Activated T-cell treated with anti-CD3 and anti-CD28 coated beads, Interleukin-2, amount 50 U/mL, for 4 hours (primary cell): ENCODE measurements around the gene IL17RB. TPM values are rescaled to one million over a fixed set of nuclear protein-coding genes. Genes with fewer than 3 reads are reported as not detected.

Experiments used
- ATAC-seq, 2 donors: fragments of 200-7000 bp; cut with Tn5 transposase; one replicate each; pipeline ENCODE4 v1.10.0; 2021
- DNase-seq: peaks from one replicate; pipeline ENCODE4 v3.0.0-alpha.2; 2020
- H3K27me3 Mint-ChIP-seq: one replicate; pipeline ENCODE4 v1.8.0; 2021; ENCODE audit warnings: low read depth, mixed read lengths
- H3K36me3 Mint-ChIP-seq: one replicate; pipeline ENCODE4 v1.8.0; 2022; ENCODE audit warnings: mixed read lengths; ENCODE audit not compliant: insufficient read depth
- H3K4me1 Mint-ChIP-seq: one replicate; pipeline ENCODE4 v1.8.0; 2021; ENCODE audit warnings: low read depth, mixed read lengths
- H3K4me3 Mint-ChIP-seq: one replicate; pipeline ENCODE4 v1.8.0; 2021; ENCODE audit warnings: mild to moderate bottlenecking, moderate library complexity, mixed read lengths
- H3K9me3 Mint-ChIP-seq: one replicate; pipeline ENCODE4 v1.8.0; 2021; ENCODE audit warnings: mixed read lengths
- total RNA-seq, 3 donors: library from RNA; stranded (reverse); gene quantifications; one replicate each; pipeline ENCODE4 v1.2.1, GENCODE V29; 2021

The IL17RB gene
- total RNA-seq, 3 donors from 2014 or later: 0.53 to 1.3 (median 0.73) TPM

DNA sequence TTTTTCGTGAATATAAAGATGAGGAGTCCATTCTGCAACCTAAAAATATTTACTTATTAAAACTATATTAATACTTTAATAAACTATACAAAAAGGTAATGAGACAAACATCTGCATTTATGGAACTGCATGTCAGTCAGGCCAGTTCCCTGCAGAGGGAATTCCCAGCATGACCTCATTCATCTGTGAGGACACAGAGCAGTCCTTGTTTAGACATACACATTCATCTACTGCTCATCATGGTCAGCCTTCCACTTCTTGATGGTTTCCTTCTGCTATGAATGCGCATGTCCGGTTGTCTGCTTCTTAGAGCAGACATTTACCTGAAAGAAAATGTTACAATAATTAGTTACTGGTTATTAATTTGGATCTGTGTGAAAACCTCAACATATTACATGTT, 38.9 kb downstream of the IL17RB start:
- H3K4me1 Mint-ChIP-seq: peaks cover 55% of the 10 kb centered on the region
- H3K27me3 Mint-ChIP-seq: no peaks in the 10 kb centered on the region
- peaks cover 29% of the 10 kb centered on the region for H3K36me3 Mint-ChIP-seq
- DNase-seq (no peak), ATAC-seq (no peak)
- no peak overlapping the region for H3K4me3 Mint-ChIP-seq
- H3K9me3 Mint-ChIP-seq: no peaks in the 10 kb centered on the region

DNA sequence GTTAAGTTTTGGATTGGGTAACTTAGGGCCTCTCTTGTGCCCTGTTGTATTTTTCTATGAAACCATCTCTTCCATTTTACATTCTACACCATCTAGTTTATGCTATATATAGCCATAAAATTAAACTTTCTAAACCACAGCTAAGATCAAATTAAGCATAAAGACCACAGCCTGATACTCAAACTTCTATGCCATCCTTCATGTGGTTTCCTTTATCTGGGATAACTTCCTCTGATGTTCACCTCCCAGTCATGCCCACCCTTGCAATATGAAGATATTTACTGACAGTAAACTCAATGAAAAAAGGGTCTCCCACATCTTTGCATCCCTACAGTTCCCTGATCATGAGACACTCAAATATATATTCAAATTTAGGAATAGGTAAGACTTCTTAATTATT, 41.1 kb downstream of the IL17RB start:
- Mint-ChIP-seq H3K4me3 (no peak overlapping the region), H3K4me1 (peaks cover 53% of the 10 kb centered on the region), H3K9me3 (peaks cover 3% of the 10 kb centered on the region), H3K27me3 (no peaks in the 10 kb centered on the region), H3K36me3 (peaks cover 30% of the 10 kb centered on the region)
- DNase-seq: no peak
- ATAC-seq: no peak

DNA sequence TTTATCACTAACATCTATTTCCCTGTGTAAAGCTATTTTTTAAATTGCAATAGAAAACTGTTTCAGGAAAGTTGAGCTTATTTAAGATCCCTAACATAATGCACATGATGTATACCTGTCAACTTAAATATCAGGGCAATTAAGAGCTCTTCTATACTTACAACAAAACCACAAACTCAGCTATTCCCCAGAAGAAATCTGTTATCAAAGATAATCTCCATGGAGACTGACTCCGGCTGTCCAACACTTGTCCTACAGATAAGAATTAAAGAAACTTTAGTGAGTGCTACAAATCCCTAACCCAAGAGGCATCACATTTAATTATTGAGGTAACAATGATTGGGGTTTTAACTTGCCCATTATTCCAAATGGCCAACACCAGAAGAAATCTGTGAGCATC, 41.9 kb downstream of the IL17RB start:
- H3K4me1 Mint-ChIP-seq: peaks cover 53% of the 10 kb centered on the region
- no peak for ATAC-seq
- no peaks in the 10 kb centered on the region for H3K27me3 Mint-ChIP-seq
- H3K9me3 Mint-ChIP-seq: peaks cover 5% of the 10 kb centered on the region
- H3K4me3 Mint-ChIP-seq: no peak overlapping the region
- DNase-seq: no peak
- H3K36me3 Mint-ChIP-seq: peaks cover 27% of the 10 kb centered on the region

DNA sequence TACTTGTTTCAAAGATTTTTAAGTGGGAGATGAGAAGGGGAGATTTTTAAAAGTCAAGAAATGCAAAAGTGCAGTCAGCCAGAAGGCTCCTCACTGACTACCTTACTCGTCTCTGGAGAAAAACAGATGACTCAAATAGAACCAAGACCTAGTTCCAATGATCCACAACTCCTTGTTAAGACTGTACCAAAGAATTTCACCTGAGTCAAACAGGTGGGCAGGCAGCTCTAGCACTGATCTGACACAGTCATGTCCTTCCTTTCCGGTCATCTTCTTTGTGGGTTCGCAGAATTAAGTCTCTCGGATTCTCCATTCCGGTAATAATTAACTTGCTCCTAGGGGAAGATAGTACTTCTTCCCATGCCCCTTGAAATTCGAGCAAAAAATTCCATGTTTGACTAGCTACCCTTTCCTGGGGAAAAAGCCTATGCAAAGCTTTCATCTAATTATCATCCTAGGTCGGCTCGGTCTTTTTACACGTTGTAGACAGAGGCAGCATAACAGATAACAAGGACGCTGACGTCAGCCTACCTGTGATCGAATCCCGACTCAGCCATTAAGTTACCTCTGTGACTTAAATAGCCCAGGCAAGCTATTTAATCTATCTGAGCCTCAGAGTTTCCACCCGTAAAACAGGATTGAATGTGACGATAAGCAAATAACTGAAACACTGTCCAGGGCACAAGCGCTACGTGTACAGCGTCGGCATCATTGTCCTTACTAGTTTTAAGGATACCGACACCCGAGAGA, 44.5 kb downstream of the IL17RB start:
- Mint-ChIP-seq H3K4me3 (peak overlapping the region; percentile 91), H3K9me3 (peaks cover 5% of the 10 kb centered on the region), H3K27me3 (no peaks in the 10 kb centered on the region), H3K36me3 (peaks cover 22% of the 10 kb centered on the region), H3K4me1 (peaks cover 56% of the 10 kb centered on the region)
- peak; percentile 47 for DNase-seq
- peak; percentile 38 to 51 for ATAC-seq

DNA sequence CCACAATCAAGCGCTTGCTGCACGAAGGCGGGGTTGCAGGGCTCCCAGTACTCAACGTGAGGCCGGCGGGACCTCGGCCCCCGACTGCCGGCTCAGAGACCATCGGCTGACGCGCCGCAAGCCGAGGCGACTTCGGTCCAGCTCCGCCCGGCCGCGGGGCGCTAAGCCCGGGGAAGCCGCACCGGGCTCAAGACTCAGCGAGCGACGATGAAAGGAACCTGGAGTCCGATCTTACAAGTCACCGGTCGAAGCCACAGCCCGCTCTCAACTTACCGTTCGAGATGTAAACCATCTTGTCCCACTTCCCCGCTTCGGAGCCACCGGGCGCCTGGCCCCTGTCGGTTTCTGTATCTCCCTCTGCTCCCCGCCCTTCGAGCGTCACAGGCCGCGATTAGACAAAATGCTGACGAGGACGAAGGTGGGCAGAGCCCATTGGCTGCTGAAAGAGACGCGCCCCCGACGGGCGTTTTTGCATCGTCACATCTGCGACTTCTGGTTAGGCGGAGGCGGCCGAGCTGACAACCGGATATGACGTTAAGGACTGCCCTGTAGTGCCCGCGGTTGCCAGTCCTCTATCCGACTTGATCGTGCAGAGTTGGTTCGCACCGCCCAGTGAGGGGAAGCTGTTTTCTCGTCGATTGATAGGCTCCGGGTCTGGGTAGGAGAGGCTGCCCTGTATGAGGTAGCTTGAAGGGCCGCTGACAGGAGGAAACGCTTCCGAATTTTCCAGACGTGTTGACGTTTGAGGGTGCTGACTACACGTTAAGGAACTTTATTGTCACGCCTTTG, 45.3 kb downstream of the IL17RB start, which contains the start of gene SELENOK:
TSS of gene SELENOK (minus strand) at position 363 of the 789 bp plus-strand sequence.
- peaks cover 55% of the 10 kb centered on the region for H3K4me1 Mint-ChIP-seq
- peak; percentile 95 to 97 for ATAC-seq
- peaks cover 5% of the 10 kb centered on the region for H3K9me3 Mint-ChIP-seq

DNA sequence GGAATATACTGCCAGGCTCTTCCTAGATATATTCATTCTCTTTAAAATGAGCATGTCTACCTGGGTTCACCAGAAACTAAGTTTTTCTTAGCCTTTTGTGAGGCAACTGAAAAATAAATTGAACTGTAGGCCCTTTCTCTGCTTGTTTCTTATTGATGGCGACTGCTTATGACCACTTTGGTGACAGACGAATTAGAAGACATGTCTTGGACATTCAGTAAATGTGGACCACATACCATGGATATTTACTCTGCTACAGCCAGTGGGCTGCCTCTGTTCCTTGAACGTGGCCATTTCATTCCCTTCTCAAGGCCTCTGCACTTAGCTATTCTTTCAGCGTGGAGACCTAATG, 45.9 kb downstream of the IL17RB start:
- DNase-seq (no peak), ATAC-seq (no peak)
- peaks cover 8% of the 10 kb centered on the region for H3K27me3 Mint-ChIP-seq
- H3K36me3 Mint-ChIP-seq: peaks cover 18% of the 10 kb centered on the region
- peaks cover 49% of the 10 kb centered on the region for H3K4me1 Mint-ChIP-seq
- peak overlapping the region; percentile 91 for H3K4me3 Mint-ChIP-seq
- H3K9me3 Mint-ChIP-seq: peaks cover 5% of the 10 kb centered on the region

More for the DNA sequence above, 45.3 kb downstream of the IL17RB start, which contains the start of gene SELENOK:
- Mint-ChIP-seq H3K4me3 (peak within 1 kb of the TSS; percentile 91), H3K36me3 (peaks cover 22% of the 10 kb centered on the region), H3K27me3 (peaks cover 4% of the 10 kb centered on the region)
- peak; percentile 95 for DNase-seq

DNA sequence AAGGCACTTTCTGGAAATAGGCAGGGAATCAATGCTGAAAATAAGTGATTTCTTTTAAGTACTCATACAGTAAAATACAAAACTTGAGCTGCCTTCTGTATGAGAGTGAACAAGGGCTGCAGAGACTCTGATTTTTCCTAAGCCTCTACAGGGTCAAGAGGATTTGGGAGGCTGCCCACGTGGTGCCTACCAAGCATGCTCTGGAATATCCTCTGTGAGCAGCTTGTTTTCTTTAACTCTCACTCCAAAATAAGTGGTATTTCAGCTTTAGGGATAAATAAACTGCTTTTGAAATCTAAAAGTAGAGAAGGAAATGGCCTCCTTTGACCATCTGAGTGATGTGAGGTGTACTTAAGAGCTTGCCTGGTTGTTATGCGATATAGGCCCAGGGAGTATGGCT, 53.4 kb downstream of the IL17RB start:
- ATAC-seq: no peak
- Mint-ChIP-seq H3K27me3 (peaks cover 23% of the 10 kb centered on the region), H3K4me3 (no peak overlapping the region), H3K36me3 (no peaks in the 10 kb centered on the region), H3K9me3 (peaks cover 1% of the 10 kb centered on the region), H3K4me1 (no peaks in the 10 kb centered on the region)
- no peak for DNase-seq

DNA sequence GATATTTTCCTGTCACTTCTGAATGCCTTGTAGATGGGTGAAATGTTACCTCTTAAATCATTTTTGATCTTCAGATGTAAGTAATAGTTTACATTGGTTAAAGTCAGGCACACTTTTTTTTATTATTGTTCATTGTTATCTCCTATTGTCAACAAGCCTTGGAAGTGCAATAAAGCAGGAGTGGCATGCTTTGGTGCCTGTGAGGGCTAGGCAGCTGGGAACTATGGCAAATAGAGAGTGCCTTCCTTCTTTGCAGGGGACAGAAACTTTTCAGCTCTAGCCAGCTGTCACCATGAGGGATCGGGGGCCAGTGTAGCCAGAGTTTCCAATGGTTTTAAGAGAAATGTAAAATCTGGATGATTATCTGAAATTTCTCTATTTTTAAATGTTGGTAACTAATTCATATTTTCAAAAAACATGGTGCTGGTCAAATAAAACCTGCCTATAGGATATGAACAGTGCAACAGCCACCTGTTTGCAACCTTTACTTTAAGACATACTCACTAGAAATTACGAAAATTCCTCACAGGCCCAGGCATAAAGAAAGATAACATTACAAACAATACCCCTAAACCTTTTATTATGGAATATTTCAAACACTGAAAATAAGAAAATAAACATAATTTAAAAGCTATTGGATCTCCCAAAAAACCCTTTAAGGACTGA, 54.4 kb downstream of the IL17RB start:
- Mint-ChIP-seq H3K4me3 (no peak overlapping the region), H3K9me3 (peaks cover 3% of the 10 kb centered on the region), H3K36me3 (no peaks in the 10 kb centered on the region), H3K27me3 (peaks cover 27% of the 10 kb centered on the region), H3K4me1 (no peaks in the 10 kb centered on the region)
- no peak for DNase-seq
- no peak for ATAC-seq

DNA sequence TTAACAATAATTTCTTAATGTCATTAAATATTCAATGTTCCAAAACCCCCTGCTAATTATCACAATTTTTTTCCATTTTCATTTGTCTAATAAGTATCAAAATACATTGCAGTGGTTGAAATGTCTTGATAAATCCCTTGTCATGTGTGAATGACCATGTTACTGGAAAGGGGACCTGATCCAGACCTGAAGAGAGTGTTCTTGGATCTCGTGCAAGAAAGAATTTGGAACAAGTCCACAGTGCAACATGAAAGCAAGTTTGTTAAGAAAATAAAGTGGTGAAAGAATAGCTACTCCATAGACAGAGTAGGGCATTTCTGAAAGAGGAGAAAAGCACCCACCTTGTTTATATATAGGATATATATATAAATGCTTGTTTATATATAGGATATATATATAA, 55.7 kb downstream of the IL17RB start:
- Mint-ChIP-seq H3K4me3 (no peak overlapping the region), H3K36me3 (peaks cover 2% of the 10 kb centered on the region), H3K27me3 (peaks cover 33% of the 10 kb centered on the region), H3K9me3 (peaks cover 8% of the 10 kb centered on the region), H3K4me1 (no peaks in the 10 kb centered on the region)
- ATAC-seq: no peak
- no peak for DNase-seq

DNA sequence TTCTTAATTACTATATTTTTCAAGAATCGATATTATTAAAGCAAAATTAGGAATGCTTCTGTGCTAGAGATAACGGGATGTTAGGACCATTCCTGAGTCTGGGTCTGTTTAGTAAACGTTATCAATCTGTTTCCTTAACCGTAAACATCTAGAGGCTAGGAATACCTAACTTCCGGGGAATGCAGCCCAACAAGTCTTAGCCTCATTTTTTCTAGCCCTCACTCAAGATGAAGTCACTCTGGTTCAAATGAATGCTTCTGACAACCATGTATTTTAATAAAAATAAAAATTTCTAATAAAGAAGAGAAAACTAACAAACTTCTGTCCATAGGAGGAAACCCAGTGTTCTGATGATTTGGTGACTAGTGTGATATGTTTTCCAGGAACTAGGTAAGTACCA, 56.3 kb downstream of the IL17RB start:
- peaks cover 2% of the 10 kb centered on the region for H3K36me3 Mint-ChIP-seq
- peaks cover 27% of the 10 kb centered on the region for H3K27me3 Mint-ChIP-seq
- ATAC-seq (no peak), DNase-seq (no peak)
- no peaks in the 10 kb centered on the region for H3K4me1 Mint-ChIP-seq
- H3K9me3 Mint-ChIP-seq: peaks cover 8% of the 10 kb centered on the region
- no peak overlapping the region for H3K4me3 Mint-ChIP-seq

DNA sequence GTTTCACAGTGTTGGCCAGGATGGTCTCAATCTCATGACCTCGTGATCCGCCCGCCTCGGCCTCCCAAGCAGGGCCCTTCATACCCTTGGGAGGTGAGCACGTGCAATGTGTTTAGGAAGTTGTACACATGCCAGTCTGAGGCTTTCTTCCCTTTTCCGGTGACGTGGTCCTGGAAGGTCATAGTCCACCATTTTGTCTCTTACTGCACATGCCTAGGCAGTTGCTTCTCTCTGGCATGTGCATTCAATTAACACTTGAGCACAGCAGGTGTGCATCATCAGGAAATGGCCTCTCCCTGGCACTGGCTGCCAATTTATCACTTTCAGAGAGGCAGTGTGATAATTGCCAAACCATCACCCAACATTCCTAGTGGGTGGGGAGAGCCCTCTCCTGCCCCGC, 67.0 kb downstream of the IL17RB start:
- Mint-ChIP-seq H3K27me3 (peaks cover 34% of the 10 kb centered on the region), H3K36me3 (no peaks in the 10 kb centered on the region), H3K4me3 (no peak overlapping the region), H3K4me1 (no peaks in the 10 kb centered on the region), H3K9me3 (peaks cover 1% of the 10 kb centered on the region)
- no peak for ATAC-seq
- no peak for DNase-seq

Other genes starting within 250 kb of the IL17RB start
- gene CHDH, start 149 bp upstream of the IL17RB start, total RNA-seq: under 1 TPM; 0.38 to 0.69 (median 0.46) TPM
- 10 to 100 TPM; 28.1 to 36.3 (median 36.2) TPM for gene ACTR8, start 35.6 kb downstream of the IL17RB start, total RNA-seq
- 10 to 100 TPM; 65.0 to 81.9 (median 68.6) TPM for gene SELENOK, start 45.3 kb downstream of the IL17RB start, total RNA-seq